Measurements from ENCODE around the gene PCDHGA5. TPM values are rescaled to one million over a fixed set of nuclear protein-coding genes. Genes with fewer than 3 reads are reported as not detected.
"Not testable (repeated sequence)": the region's sequence is repeated elsewhere in the genome, so short reads cannot be mapped to it uniquely, and the experiment has no call there.

PCDHGA5 gene
- polyA plus RNA-seq, 3 donors from 2014 or later: not detected

DNA sequence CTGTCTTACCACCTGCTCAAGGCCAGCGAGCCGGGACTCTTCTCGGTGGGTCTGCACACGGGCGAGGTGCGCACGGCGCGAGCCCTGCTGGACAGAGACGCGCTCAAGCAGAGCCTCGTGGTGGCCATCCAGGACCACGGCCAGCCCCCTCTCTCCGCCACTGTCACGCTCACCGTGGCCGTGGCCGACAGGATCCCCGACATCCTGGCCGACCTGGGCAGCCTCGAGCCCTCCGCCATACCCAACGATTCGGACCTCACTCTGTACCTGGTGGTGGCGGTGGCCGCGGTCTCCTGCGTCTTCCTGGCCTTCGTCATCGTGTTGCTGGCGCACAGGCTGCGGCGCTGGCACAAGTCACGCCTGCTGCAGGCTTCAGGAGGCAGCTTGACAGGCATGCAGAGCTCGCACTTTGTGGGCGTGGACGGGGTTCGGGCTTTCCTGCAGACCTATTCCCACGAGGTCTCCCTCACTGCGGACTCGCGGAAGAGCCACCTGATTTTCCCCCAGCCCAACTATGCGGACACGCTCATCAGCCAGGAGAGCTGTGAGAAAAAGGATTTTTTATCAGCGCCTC is 23.1 kb upstream of the PCDHGA5 start:
- Mint-ChIP-seq H3K27me3 (ENCODE audit: low read depth in 3 of 3) (peaks cover 39 to 72% (median 44%) of the 10 kb centered on the region in 3 donors), H3K36me3 (peaks cover 7 to 19% (median 10%) of the 10 kb centered on the region in 3 donors), H3K9me3 (peaks cover 27 to 84% (median 46%) of the 10 kb centered on the region in 6 donors)
- H3K4me3 Mint-ChIP-seq, H3K4me1 Mint-ChIP-seq, H3K27ac Mint-ChIP-seq, DNase-seq: not testable (repeated sequence)

- no peak overlapping the region for H3K27ac Mint-ChIP-seq
- no peak for DNase-seq
- H3K27me3 Mint-ChIP-seq (ENCODE audit: low read depth in 3 of 3): peaks cover 32 to 66% (median 43%) of the 10 kb centered on the region in 3 donors
- peaks cover 7 to 20% (median 10%) of the 10 kb centered on the region in 3 donors for H3K36me3 Mint-ChIP-seq
- no peaks in the 10 kb centered on the region for H3K4me1 Mint-ChIP-seq
- no peak overlapping the region for H3K4me3 Mint-ChIP-seq
- peaks cover 16 to 81% (median 49%) of the 10 kb centered on the region in 6 donors for H3K9me3 Mint-ChIP-seq
Measured at GRCh38 chr5:141342773-141343172, 21.2 kb upstream of the PCDHGA5 start.

DNA sequence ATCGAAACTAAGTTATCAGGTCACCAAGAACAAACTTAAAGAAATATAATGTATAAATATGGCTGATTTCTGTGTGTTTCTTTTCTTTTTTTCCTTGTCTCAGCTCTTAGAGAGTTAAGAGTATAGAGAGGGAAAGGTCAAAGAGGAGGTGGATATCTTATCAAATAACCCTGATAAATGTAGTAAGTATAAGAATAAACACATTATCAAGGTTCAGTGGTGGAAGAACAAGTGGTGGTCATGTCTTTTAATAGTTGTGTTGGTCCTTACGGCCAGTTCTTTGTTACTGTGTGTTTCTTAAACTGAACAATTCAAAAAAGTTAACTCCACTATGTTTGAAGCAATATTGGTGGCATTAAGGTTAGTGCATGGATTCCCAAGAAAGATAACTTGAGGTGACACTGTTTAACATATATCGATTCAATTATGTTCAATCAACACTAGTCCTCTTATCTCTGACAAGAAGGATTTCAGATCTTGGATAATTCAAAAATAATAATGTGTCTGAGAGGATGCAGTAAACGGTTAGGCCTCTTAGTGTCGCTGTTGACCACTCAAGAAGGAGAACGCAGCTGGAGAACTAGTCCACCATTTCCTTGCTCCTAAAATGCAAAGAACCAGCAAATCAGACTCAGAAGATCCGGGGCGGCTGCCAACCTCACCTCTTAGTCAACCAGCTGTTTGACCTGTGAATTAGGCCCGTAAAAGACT is 20.6 kb upstream of the PCDHGA5 start, which contains the start of gene PCDHGA3:
PCDHGA3 (plus strand) TSS at position 588 of the 711 bp plus-strand sequence. CDS start 205 bp downstream, outside the sequence.
- peaks cover 30 to 64% (median 41%) of the 10 kb centered on the region in 3 donors for H3K27me3 Mint-ChIP-seq (ENCODE audit: low read depth in 3 of 3)
- no peak within 1 kb of the TSS for H3K27ac Mint-ChIP-seq
- peaks cover 7 to 15% (median 10%) of the 10 kb centered on the region in 3 donors for H3K36me3 Mint-ChIP-seq
- peak in 1 of 3 donors; percentile 9 for DNase-seq
- H3K9me3 Mint-ChIP-seq: peaks cover 16 to 80% (median 44%) of the 10 kb centered on the region in 6 donors
- H3K4me3 Mint-ChIP-seq: peak within 1 kb of the TSS; percentile 39 to 77 (median 54)
- H3K4me1 Mint-ChIP-seq: no peaks in the 10 kb centered on the region

- H3K36me3 Mint-ChIP-seq: peaks cover 7 to 15% (median 10%) of the 10 kb centered on the region in 3 donors
- H3K4me1 Mint-ChIP-seq: no peaks in the 10 kb centered on the region
- no peak overlapping the region for H3K27ac Mint-ChIP-seq
- no peak for DNase-seq
- H3K27me3 Mint-ChIP-seq (ENCODE audit: low read depth in 3 of 3): peaks cover 31 to 64% (median 37%) of the 10 kb centered on the region in 3 donors
- H3K9me3 Mint-ChIP-seq: peaks cover 12 to 79% (median 40%) of the 10 kb centered on the region in 6 donors
- H3K4me3 Mint-ChIP-seq: peak overlapping the region in 4 of 5 donors; percentile 39 to 77 (median 61)
Measured at GRCh38 chr5:141343953-141344463, 20.0 kb upstream of the PCDHGA5 start.

- Mint-ChIP-seq H3K36me3 (peaks cover 3 to 14% (median 10%) of the 10 kb centered on the region in 3 donors), H3K27ac (no peak overlapping the region), H3K4me3 (no peak overlapping the region), H3K9me3 (peaks cover 18 to 75% (median 38%) of the 10 kb centered on the region in 6 donors), H3K27me3 (ENCODE audit: low read depth in 3 of 3) (peaks cover 28 to 62% (median 34%) of the 10 kb centered on the region in 3 donors), H3K4me1 (no peaks in the 10 kb centered on the region)
- no peak for DNase-seq
Measured at GRCh38 chr5:141345327-141345726, 18.6 kb upstream of the PCDHGA5 start.

GRCh38 chr5:141346017-141346416 is 17.9 kb upstream of the PCDHGA5 start:
- Mint-ChIP-seq H3K36me3 (peaks cover 3 to 14% (median 10%) of the 10 kb centered on the region in 3 donors), H3K27me3 (ENCODE audit: low read depth in 3 of 3) (peaks cover 27 to 67% (median 40%) of the 10 kb centered on the region in 3 donors), H3K9me3 (peaks cover 19 to 78% (median 39%) of the 10 kb centered on the region in 6 donors)
- H3K4me3 Mint-ChIP-seq, H3K27ac Mint-ChIP-seq, DNase-seq, H3K4me1 Mint-ChIP-seq: not testable (repeated sequence)

- Mint-ChIP-seq H3K9me3 (peaks cover 12 to 57% (median 23%) of the 10 kb centered on the region in 6 donors), H3K36me3 (peaks cover 0 to 10% (median 3%) of the 10 kb centered on the region in 3 donors), H3K27ac (no peak within 1 kb of the TSS), H3K4me1 (peaks cover 0 to 1% of the 10 kb centered on the region in 2 donors), H3K4me3 (peak within 1 kb of the TSS in 4 of 5 donors; percentile 30 to 74 (median 46)), H3K27me3 (ENCODE audit: low read depth in 3 of 3) (peaks cover 16 to 63% (median 42%) of the 10 kb centered on the region in 3 donors)
- peak in 1 of 3 donors; percentile 31 for DNase-seq
Measured at GRCh38 chr5:141349917-141350619, 13.9 kb upstream of the PCDHGA5 start, which contains the start of gene PCDHGB1. Gene PCDHGB1, plus strand, starts transcription at chr5:141350099. Its CDS starts 162 bp downstream, at chr5:141350261.

GRCh38 chr5:141351591-141351990 is 12.4 kb upstream of the PCDHGA5 start:
- peaks cover 0 to 12% (median 0%) of the 10 kb centered on the region in 3 donors for H3K36me3 Mint-ChIP-seq
- peaks cover 0 to 4% of the 10 kb centered on the region in 2 donors for H3K4me1 Mint-ChIP-seq
- no peak overlapping the region for H3K4me3 Mint-ChIP-seq
- peaks cover 12 to 64% (median 40%) of the 10 kb centered on the region in 3 donors for H3K27me3 Mint-ChIP-seq (ENCODE audit: low read depth in 3 of 3)
- H3K27ac Mint-ChIP-seq: no peak overlapping the region
- peaks cover 7 to 53% (median 17%) of the 10 kb centered on the region in 6 donors for H3K9me3 Mint-ChIP-seq
- no peak for DNase-seq

- DNase-seq: peak in 1 of 3 donors; percentile 34
- Mint-ChIP-seq H3K9me3 (peaks cover 12 to 37% (median 15%) of the 10 kb centered on the region in 6 donors), H3K4me3 (peak within 1 kb of the TSS; percentile 44 to 77 (median 72)), H3K27ac (no peak within 1 kb of the TSS), H3K4me1 (peaks cover 5 to 7% of the 10 kb centered on the region in 2 donors), H3K27me3 (ENCODE audit: low read depth in 3 of 3) (peaks cover 13 to 56% (median 34%) of the 10 kb centered on the region in 3 donors), H3K36me3 (peaks cover 0 to 11% (median 4%) of the 10 kb centered on the region in 3 donors)
Measured at GRCh38 chr5:141354900-141355469, 9.0 kb upstream of the PCDHGA5 start, which contains the start of gene PCDHGA4. Gene PCDHGA4, plus strand, starts transcription at chr5:141355021. Its CDS starts 87 bp downstream, at chr5:141355108.

GRCh38 chr5:141355641-141356040 is 8.3 kb upstream of the PCDHGA5 start:
- DNase-seq: no peak
- Mint-ChIP-seq H3K4me1 (peaks cover 6 to 7% of the 10 kb centered on the region in 2 donors), H3K9me3 (peaks cover 11 to 37% (median 15%) of the 10 kb centered on the region in 6 donors), H3K4me3 (peak overlapping the region in 4 of 5 donors; percentile 10 to 77 (median 58)), H3K27me3 (ENCODE audit: low read depth in 3 of 3) (peaks cover 17 to 55% (median 34%) of the 10 kb centered on the region in 3 donors), H3K27ac (no peak overlapping the region), H3K36me3 (peaks cover 0 to 8% (median 4%) of the 10 kb centered on the region in 3 donors)

- Mint-ChIP-seq H3K27me3 (ENCODE audit: low read depth in 3 of 3) (peaks cover 21 to 53% (median 35%) of the 10 kb centered on the region in 3 donors), H3K36me3 (peaks cover 4 to 8% (median 6%) of the 10 kb centered on the region in 3 donors), H3K4me3 (peak overlapping the region in 2 of 5 donors; percentile 21 to 44), H3K4me1 (peaks cover 6 to 7% of the 10 kb centered on the region in 2 donors), H3K27ac (no peak overlapping the region), H3K9me3 (peaks cover 14 to 37% (median 20%) of the 10 kb centered on the region in 6 donors)
- DNase-seq: no peak
Measured at GRCh38 chr5:141356133-141356532, 7.8 kb upstream of the PCDHGA5 start.

DNA sequence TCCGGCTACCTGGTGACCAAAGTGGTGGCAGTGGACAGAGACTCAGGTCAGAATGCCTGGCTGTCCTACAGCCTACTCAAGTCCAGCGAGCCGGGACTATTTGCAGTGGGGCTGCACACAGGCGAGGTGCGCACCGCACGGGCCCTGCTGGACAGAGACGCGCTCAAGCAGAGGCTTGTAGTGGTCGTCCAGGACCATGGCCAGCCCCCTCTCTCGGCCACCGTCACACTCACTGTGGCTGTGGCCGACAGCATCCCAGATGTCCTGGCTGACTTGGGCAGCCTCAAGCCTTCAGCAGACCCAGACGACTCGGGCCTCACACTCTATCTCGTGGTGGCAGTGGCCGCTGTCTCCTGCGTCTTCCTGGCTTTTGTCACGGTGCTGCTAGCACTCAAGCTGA is 7.0 kb upstream of the PCDHGA5 start:
- H3K9me3 Mint-ChIP-seq: peaks cover 16 to 41% (median 24%) of the 10 kb centered on the region in 6 donors
- DNase-seq: no peak
- H3K36me3 Mint-ChIP-seq: peaks cover 4 to 8% (median 8%) of the 10 kb centered on the region in 3 donors
- H3K4me1 Mint-ChIP-seq: peaks cover 6 to 7% of the 10 kb centered on the region in 2 donors
- no peak overlapping the region for H3K27ac Mint-ChIP-seq
- H3K27me3 Mint-ChIP-seq (ENCODE audit: low read depth in 3 of 3): peaks cover 21 to 54% (median 41%) of the 10 kb centered on the region in 3 donors
- no peak overlapping the region for H3K4me3 Mint-ChIP-seq
